Smooth muscle cell (in vitro differentiated cells): Measurements from ENCODE around the gene ZNF80. TPM values are rescaled to one million over a fixed set of nuclear protein-coding genes. Genes with fewer than 3 reads are reported as not detected.

Source experiments
- DNase-seq: peaks from one replicate; lab custom pipeline; 2025; ENCODE audit not compliant: unreplicated experiment; lab: John Stamatoyannopoulos, UW
- H2AFZ ChIP-seq: fragments of 200-600 bp; sonication (generic); 2 replicates; pipeline ENCODE4 v1.6.0; 2016; ENCODE audit warnings: antibody characterized with exemption, low read depth, mild to moderate bottlenecking
- H3F3A ChIP-seq: fragments of 200-600 bp; sonication (generic); 2 replicates; pipeline ENCODE4 v1.6.0; 2017; ENCODE audit warnings: antibody characterized with exemption, low read depth
- H3K27ac ChIP-seq: fragments of 200-600 bp; sonication (generic); 2 replicates; pipeline ENCODE4 v1.5.1; 2016; ENCODE audit warnings: low read depth, mild to moderate bottlenecking
- H3K27me3 ChIP-seq: fragments of 200-600 bp; sonication (generic); 2 replicates; pipeline ENCODE4 v1.6.1; 2016; ENCODE audit warnings: low read depth, mild to moderate bottlenecking
- H3K36me3 ChIP-seq: fragments of 200-600 bp; sonication (generic); 2 replicates; pipeline ENCODE4 v1.5.1; 2016; ENCODE audit warnings: low read depth
- H3K4me1 ChIP-seq: fragments of 200-600 bp; sonication (generic); 2 replicates; pipeline ENCODE4 v1.5.1; 2016; ENCODE audit warnings: low read depth
- H3K4me2 ChIP-seq: fragments of 200-600 bp; sonication (generic); 2 replicates; pipeline ENCODE4 v1.6.0; 2016; ENCODE audit warnings: mild to moderate bottlenecking
- H3K4me3 ChIP-seq: fragments of 200-600 bp; sonication (generic); 2 replicates; pipeline ENCODE4 v1.5.1; 2016; ENCODE audit warnings: mild to moderate bottlenecking
- H3K79me2 ChIP-seq: fragments of 200-600 bp; sonication (generic); 2 replicates; pipeline ENCODE4 v1.6.0; 2016; ENCODE audit warnings: low read depth, mild to moderate bottlenecking
- H3K9ac ChIP-seq: fragments of 200-600 bp; sonication (generic); 2 replicates; pipeline ENCODE4 v1.6.0; 2016; ENCODE audit warnings: low read depth
- H3K9me3 ChIP-seq: fragments of 200-600 bp; sonication (generic); replicated peaks from 2 replicates; pipeline ENCODE4 v1.5.1; 2016; ENCODE audit warnings: low read depth
- H4K20me1 ChIP-seq: fragments of 200-600 bp; sonication (generic); 2 replicates; pipeline ENCODE4 v1.6.0; 2016; ENCODE audit warnings: low read depth
- CTCF ChIP-seq: fragments of 200-600 bp; sonication (generic); IDR thresholded peaks from 2 replicates; pipeline ENCODE4 v1.5.1; 2017; ENCODE audit warnings: borderline replicate concordance, mild to moderate bottlenecking, antibody characterized with exemption; ENCODE audit not compliant: insufficient read depth, poor library complexity, severe bottlenecking
- WGBS: methylation state at CpG from one replicate; pipeline ENCODE4 v1.1.7; 2016; ENCODE audit warnings: low lambda C conversion rate; 5-methylcytosine and 5-hydroxymethylcytosine counted together
- polyA plus RNA-seq: library from polyadenylated mRNA; unstranded; fragments of >200 nt; fragmentation: Nextera tagmentation; extraction: Ambion mirVana; gene quantifications from 2 replicates; pipeline ENCODE4 v1.2.1, GENCODE V29; 2016
- total RNA-seq: library from RNA; depleted of rRNA; stranded (reverse); fragments of >200 nt; gene quantifications from 2 replicates; pipeline ENCODE4 v1.2.3, GENCODE V29; 2014

The ZNF80 gene
- total and polyA plus RNA-seq, 2 experiments from 2014 or later: not detected

GRCh38 chr3:114259566-114259965 is 22.2 kb upstream of the ZNF80 start:
- TF ChIP-seq CTCF: no peak
- H3K9me3 ChIP-seq: no peaks in the 10 kb centered on the region
- H3K4me1 ChIP-seq: no peaks in the 10 kb centered on the region
- WGBS: 85% methylated on average over 1 of the region's 1 CpG
- H3K4me2 ChIP-seq: no peak overlapping the region
- H3K4me3 ChIP-seq: no peak overlapping the region
- no peak for DNase-seq
- H3F3A ChIP-seq: no peaks in the 10 kb centered on the region
- no peaks in the 10 kb centered on the region for H3K79me2 ChIP-seq
- no peak overlapping the region for H3K9ac ChIP-seq
- no peaks in the 10 kb centered on the region for H3K36me3 ChIP-seq
- no peaks in the 10 kb centered on the region for H3K27me3 ChIP-seq
- no peak overlapping the region for H2AFZ ChIP-seq
- H4K20me1 ChIP-seq: no peaks in the 10 kb centered on the region
- no peak overlapping the region for H3K27ac ChIP-seq

DNA sequence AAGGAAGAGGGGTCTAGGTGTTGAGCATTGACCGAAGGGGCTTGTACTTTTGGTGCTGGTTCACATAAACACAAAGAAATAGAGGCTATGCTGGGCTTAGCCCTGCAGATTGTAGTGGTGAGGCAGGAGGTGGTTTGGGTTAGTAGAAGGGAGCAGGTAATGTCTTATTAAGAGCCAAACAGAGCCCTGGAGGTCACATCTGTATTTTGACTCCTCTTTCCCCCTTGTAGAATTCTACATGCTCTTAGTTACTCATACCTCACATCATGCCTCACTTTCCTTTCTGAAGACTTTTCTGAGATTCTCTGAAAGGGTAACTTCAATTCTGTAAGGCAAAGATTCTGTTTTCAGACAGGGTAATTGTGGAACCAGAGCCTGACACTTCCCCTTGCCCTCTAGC is 16.1 kb upstream of the ZNF80 start:
- no peak overlapping the region for H3K4me2 ChIP-seq
- no peaks in the 10 kb centered on the region for H3K9me3 ChIP-seq
- WGBS: 90% methylated on average over 1 of the region's 1 CpG
- no peak overlapping the region for H3K9ac ChIP-seq
- no peaks in the 10 kb centered on the region for H3F3A ChIP-seq
- no peak overlapping the region for H3K4me3 ChIP-seq
- no peak for TF ChIP-seq CTCF
- H4K20me1 ChIP-seq: no peaks in the 10 kb centered on the region
- no peak overlapping the region for H2AFZ ChIP-seq
- H3K27me3 ChIP-seq: no peaks in the 10 kb centered on the region
- H3K27ac ChIP-seq: no peak overlapping the region
- DNase-seq: no peak
- H3K79me2 ChIP-seq: no peaks in the 10 kb centered on the region
- H3K4me1 ChIP-seq: no peaks in the 10 kb centered on the region
- H3K36me3 ChIP-seq: no peaks in the 10 kb centered on the region

GRCh38 chr3:114252954-114253353 is 15.6 kb upstream of the ZNF80 start:
- TF ChIP-seq CTCF: no peak
- H3K27me3 ChIP-seq: no peaks in the 10 kb centered on the region
- no peaks in the 10 kb centered on the region for H3K9me3 ChIP-seq
- H3K4me1 ChIP-seq: no peaks in the 10 kb centered on the region
- H3K27ac ChIP-seq: no peak overlapping the region
- no peaks in the 10 kb centered on the region for H3K36me3 ChIP-seq
- H3K79me2 ChIP-seq: no peaks in the 10 kb centered on the region
- H3K4me3 ChIP-seq: no peak overlapping the region
- H3K9ac ChIP-seq: no peak overlapping the region
- WGBS: 83% methylated on average over 1 of the region's 1 CpG
- DNase-seq: no peak
- H4K20me1 ChIP-seq: no peaks in the 10 kb centered on the region
- H3K4me2 ChIP-seq: no peak overlapping the region
- no peak overlapping the region for H2AFZ ChIP-seq
- H3F3A ChIP-seq: no peaks in the 10 kb centered on the region

- no peak overlapping the region for H2AFZ ChIP-seq
- H3F3A ChIP-seq: no peaks in the 10 kb centered on the region
- H3K27ac ChIP-seq: no peak overlapping the region
- H3K4me3 ChIP-seq: no peak overlapping the region
- no peaks in the 10 kb centered on the region for H3K4me1 ChIP-seq
- no peak for TF ChIP-seq CTCF
- no peaks in the 10 kb centered on the region for H3K36me3 ChIP-seq
- no peaks in the 10 kb centered on the region for H3K79me2 ChIP-seq
- DNase-seq: no peak
- H3K4me2 ChIP-seq: no peak overlapping the region
- no peak overlapping the region for H3K9ac ChIP-seq
- no peaks in the 10 kb centered on the region for H4K20me1 ChIP-seq
- no peaks in the 10 kb centered on the region for H3K27me3 ChIP-seq
- H3K9me3 ChIP-seq: no peaks in the 10 kb centered on the region
Observed at GRCh38 chr3:114242947-114243346, 5.6 kb upstream of the ZNF80 start.
